OCI-LY7 (cell line): ENCODE measurements around the gene PLEKHM1.

Experiments used
- EZH2phosphoT487 ChIP-seq: fragments of 200-600 bp; sonication (generic); IDR thresholded peaks from 2 replicates; pipeline ENCODE4 v1.6.1; 2018; ENCODE audit warnings: low read depth, borderline replicate concordance, mild to moderate bottlenecking, mixed run types, antibody characterized with exemption, low read length, moderate library complexity, mixed read lengths
- TF ChIP-seq, protein P1 (sequence below): fragments of 200-600 bp; sonication (generic); conservative IDR thresholded peaks from 2 replicates; pipeline ENCODE4 v1.5.1; 2014; ENCODE audit warnings: mild to moderate bottlenecking, antibody characterized with exemption, low read length, moderate library complexity, mixed read lengths

DNA sequence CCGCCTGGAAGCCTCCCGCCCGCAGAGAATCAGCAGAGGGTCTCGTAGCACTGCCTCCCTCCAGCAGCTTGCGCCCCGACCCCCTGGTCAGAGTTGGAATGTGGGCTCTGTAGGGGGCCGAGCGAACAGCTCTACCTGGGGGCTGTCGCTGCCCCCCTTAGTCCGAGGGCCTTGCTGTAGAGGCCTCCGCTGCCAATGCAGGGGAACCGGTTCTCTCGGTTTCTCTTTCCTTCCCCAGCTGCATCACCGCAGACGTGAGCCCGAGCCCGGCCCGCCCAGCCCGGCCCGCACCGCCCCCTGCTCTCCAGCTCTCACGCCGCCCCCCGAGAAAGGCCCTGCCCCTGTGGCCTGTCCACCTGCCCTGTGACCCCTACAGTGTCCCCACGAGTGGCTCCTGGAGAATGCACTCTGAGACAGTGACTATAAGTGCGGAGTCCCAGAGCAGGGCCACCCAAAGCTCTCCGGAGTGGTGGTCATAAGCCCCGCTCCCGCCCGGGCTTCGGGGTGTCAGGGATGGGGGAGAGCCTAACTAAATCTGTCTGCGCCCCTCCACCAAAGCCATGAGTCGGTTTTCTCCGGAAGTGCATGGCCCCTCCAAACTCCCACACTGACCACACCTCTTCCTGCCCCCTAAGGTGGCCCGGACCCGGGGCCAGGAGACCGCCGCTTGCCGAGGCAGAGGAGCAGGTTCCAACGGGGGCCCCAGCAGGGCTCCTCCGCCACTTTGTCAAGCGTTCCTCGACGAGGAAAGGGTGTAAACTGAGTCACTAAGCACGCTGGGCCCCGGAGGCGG, 59.6 kb downstream of the PLEKHM1 start:
- TF ChIP-seq, protein P1, sequence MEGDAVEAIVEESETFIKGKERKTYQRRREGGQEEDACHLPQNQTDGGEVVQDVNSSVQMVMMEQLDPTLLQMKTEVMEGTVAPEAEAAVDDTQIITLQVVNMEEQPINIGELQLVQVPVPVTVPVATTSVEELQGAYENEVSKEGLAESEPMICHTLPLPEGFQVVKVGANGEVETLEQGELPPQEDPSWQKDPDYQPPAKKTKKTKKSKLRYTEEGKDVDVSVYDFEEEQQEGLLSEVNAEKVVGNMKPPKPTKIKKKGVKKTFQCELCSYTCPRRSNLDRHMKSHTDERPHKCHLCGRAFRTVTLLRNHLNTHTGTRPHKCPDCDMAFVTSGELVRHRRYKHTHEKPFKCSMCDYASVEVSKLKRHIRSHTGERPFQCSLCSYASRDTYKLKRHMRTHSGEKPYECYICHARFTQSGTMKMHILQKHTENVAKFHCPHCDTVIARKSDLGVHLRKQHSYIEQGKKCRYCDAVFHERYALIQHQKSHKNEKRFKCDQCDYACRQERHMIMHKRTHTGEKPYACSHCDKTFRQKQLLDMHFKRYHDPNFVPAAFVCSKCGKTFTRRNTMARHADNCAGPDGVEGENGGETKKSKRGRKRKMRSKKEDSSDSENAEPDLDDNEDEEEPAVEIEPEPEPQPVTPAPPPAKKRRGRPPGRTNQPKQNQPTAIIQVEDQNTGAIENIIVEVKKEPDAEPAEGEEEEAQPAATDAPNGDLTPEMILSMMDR, result no peak
- TF ChIP-seq EZH2phosphoT487, result no peak
